Mononuclear cell (primary cell): ENCODE results near the gene CBFA2T2. TPM values are rescaled to one million over a fixed set of nuclear protein-coding genes. Genes with fewer than 3 reads are reported as not detected.

Experiments
- H3K27me3 ChIP-seq: 2 replicates; pipeline ENCODE4 v1.6.0; 2011; ENCODE audit warnings: low read length, control low read depth; ENCODE audit not compliant: insufficient read depth
- H3K4me1 ChIP-seq: 2 replicates; pipeline ENCODE4 v1.5.1; 2011; ENCODE audit warnings: mild to moderate bottlenecking, low read length, control low read depth; ENCODE audit not compliant: insufficient read depth
- H3K4me3 ChIP-seq: 2 replicates; pipeline ENCODE4 v1.5.1; 2011; ENCODE audit warnings: mild to moderate bottlenecking, low read length, moderate library complexity
- H3K9me3 ChIP-seq: 2 replicates; pipeline ENCODE4 v1.5.1; 2011; ENCODE audit warnings: low read depth, mild to moderate bottlenecking, control low read depth, low read length
- total RNA-seq: library from RNA; depleted of rRNA; stranded (reverse); fragments of >200 nt; gene quantifications from one replicate; pipeline ENCODE4 v1.2.3, GENCODE V29; 2012

Gene CBFA2T2
- total RNA-seq, 1 donor = 8.9 TPM

- Histone ChIP-seq H3K9me3 (no peaks in the 10 kb centered on the region), H3K4me1 (no peaks in the 10 kb centered on the region), H3K27me3 (no peaks in the 10 kb centered on the region), H3K4me3 (no peak overlapping the region)
Measured at GRCh38 chr20:33656783-33657703, 167.1 kb downstream of the CBFA2T2 start.

- no peak overlapping the region for H3K4me3 ChIP-seq
- peaks cover 3% of the 10 kb centered on the region for H3K4me1 ChIP-seq
- no peaks in the 10 kb centered on the region for H3K27me3 ChIP-seq
- H3K9me3 ChIP-seq = no peaks in the 10 kb centered on the region
Measured at GRCh38 chr20:33657704-33658095, 167.8 kb downstream of the CBFA2T2 start.

- no peaks in the 10 kb centered on the region for H3K9me3 ChIP-seq
- H3K4me3 ChIP-seq = no peak overlapping the region
- no peaks in the 10 kb centered on the region for H3K27me3 ChIP-seq
- peaks cover 10% of the 10 kb centered on the region for H3K4me1 ChIP-seq
Measured at GRCh38 chr20:33658510-33658909, 168.6 kb downstream of the CBFA2T2 start.

GRCh38 chr20:33658929-33659328 lies 169.0 kb downstream of the CBFA2T2 start:
- Histone ChIP-seq H3K4me3 (no peak overlapping the region), H3K9me3 (no peaks in the 10 kb centered on the region), H3K27me3 (no peaks in the 10 kb centered on the region), H3K4me1 (peaks cover 12% of the 10 kb centered on the region)

- Histone ChIP-seq H3K9me3 (no peaks in the 10 kb centered on the region), H3K4me3 (no peak overlapping the region), H3K4me1 (peaks cover 18% of the 10 kb centered on the region), H3K27me3 (no peaks in the 10 kb centered on the region)
Measured at GRCh38 chr20:33659341-33660034, 169.6 kb downstream of the CBFA2T2 start.

- H3K4me1 ChIP-seq = peaks cover 23% of the 10 kb centered on the region
- H3K27me3 ChIP-seq = no peaks in the 10 kb centered on the region
- H3K9me3 ChIP-seq = no peaks in the 10 kb centered on the region
- no peak overlapping the region for H3K4me3 ChIP-seq
Measured at GRCh38 chr20:33660035-33660684, 170.3 kb downstream of the CBFA2T2 start.

- Histone ChIP-seq H3K9me3 (no peaks in the 10 kb centered on the region), H3K4me1 (peaks cover 23% of the 10 kb centered on the region), H3K4me3 (no peak overlapping the region), H3K27me3 (no peaks in the 10 kb centered on the region)
Measured at GRCh38 chr20:33660685-33661058, 170.8 kb downstream of the CBFA2T2 start.

GRCh38 chr20:33662172-33662571 lies 172.3 kb downstream of the CBFA2T2 start, which contains the start of gene C20orf144:
C20orf144 (plus strand) TSS chr20:33662327; CDS start chr20:33662346, 19 bp downstream.
- no peaks in the 10 kb centered on the region for H3K27me3 ChIP-seq
- H3K4me3 ChIP-seq = peak within 1 kb of the TSS; percentile 61
- peaks cover 35% of the 10 kb centered on the region for H3K4me1 ChIP-seq
- H3K9me3 ChIP-seq = no peaks in the 10 kb centered on the region

GRCh38 chr20:33663161-33664084 lies 173.5 kb downstream of the CBFA2T2 start:
- H3K27me3 ChIP-seq = no peaks in the 10 kb centered on the region
- peaks cover 47% of the 10 kb centered on the region for H3K4me1 ChIP-seq
- H3K9me3 ChIP-seq = no peaks in the 10 kb centered on the region
- peak overlapping the region; percentile 61 for H3K4me3 ChIP-seq

GRCh38 chr20:33664085-33664761 lies 174.3 kb downstream of the CBFA2T2 start:
- H3K4me1 ChIP-seq = peaks cover 47% of the 10 kb centered on the region
- H3K27me3 ChIP-seq = no peaks in the 10 kb centered on the region
- H3K9me3 ChIP-seq = no peaks in the 10 kb centered on the region
- peak overlapping the region; percentile 61 for H3K4me3 ChIP-seq

- Histone ChIP-seq H3K4me1 (peaks cover 47% of the 10 kb centered on the region), H3K27me3 (no peaks in the 10 kb centered on the region)
Measured at GRCh38 chr20:33664762-33665144, 174.9 kb downstream of the CBFA2T2 start.

GRCh38 chr20:33666293-33667244 lies 176.7 kb downstream of the CBFA2T2 start, which contains the start of gene ACTL10:
ACTL10 (plus strand) TSS chr20:33666943; CDS start chr20:33667498, 555 bp downstream.
- peak within 1 kb of the TSS; percentile 35 for H3K4me3 ChIP-seq
- H3K4me1 ChIP-seq = peaks cover 47% of the 10 kb centered on the region
- no peaks in the 10 kb centered on the region for H3K9me3 ChIP-seq
- H3K27me3 ChIP-seq = no peaks in the 10 kb centered on the region

More at GRCh38 chr20:33664762-33665144, 174.9 kb downstream of the CBFA2T2 start:
- H3K4me3 ChIP-seq = no peak overlapping the region
- H3K9me3 ChIP-seq = no peaks in the 10 kb centered on the region

GRCh38 chr20:33667245-33667675 lies 177.4 kb downstream of the CBFA2T2 start:
- Histone ChIP-seq H3K27me3 (no peaks in the 10 kb centered on the region), H3K9me3 (no peaks in the 10 kb centered on the region), H3K4me3 (peak overlapping the region; percentile 35), H3K4me1 (peaks cover 47% of the 10 kb centered on the region)
